Nephron (organoid): Measurements from ENCODE around the gene RFFL.

ENCODE experiments used
- H3K27ac Mint-ChIP-seq, 3 experiments: 2 replicates each; pipeline ENCODE4 v1.8.0; 2020; ENCODE audit warnings: mixed read lengths in 3 of 3, mild to moderate bottlenecking in 2 of 3, moderate library complexity in 1 of 3
- H3K27me3 Mint-ChIP-seq: 2 replicates; pipeline ENCODE4 v1.8.0; 2021; ENCODE audit warnings: low read depth, mild to moderate bottlenecking, moderate library complexity, mixed read lengths
- H3K36me3 Mint-ChIP-seq: 2 replicates; pipeline ENCODE4 v1.8.0; 2020; ENCODE audit warnings: low read depth, mixed read lengths
- H3K4me1 Mint-ChIP-seq: 2 replicates; pipeline ENCODE4 v1.8.0; 2020; ENCODE audit warnings: mixed read lengths
- H3K4me3 Mint-ChIP-seq, 3 experiments: 2 replicates each; pipeline ENCODE4 v1.8.0; 2020; ENCODE audit warnings: mild to moderate bottlenecking in 3 of 3, mixed read lengths in 3 of 3, moderate library complexity in 2 of 3
- H3K9me3 Mint-ChIP-seq: 2 replicates; pipeline ENCODE4 v1.8.0; 2020; ENCODE audit warnings: mixed read lengths
- TF ChIP-seq, protein P1 (sequence below), 3 experiments: fragments of 200-600 bp; sonication (generic); IDR thresholded peaks; one replicate each; pipeline ENCODE4 v1.5.0; 2021; ENCODE audit warnings: antibody characterized with exemption in 3 of 3; ENCODE audit not compliant: unreplicated experiment in 3 of 3

RFFL gene

DNA sequence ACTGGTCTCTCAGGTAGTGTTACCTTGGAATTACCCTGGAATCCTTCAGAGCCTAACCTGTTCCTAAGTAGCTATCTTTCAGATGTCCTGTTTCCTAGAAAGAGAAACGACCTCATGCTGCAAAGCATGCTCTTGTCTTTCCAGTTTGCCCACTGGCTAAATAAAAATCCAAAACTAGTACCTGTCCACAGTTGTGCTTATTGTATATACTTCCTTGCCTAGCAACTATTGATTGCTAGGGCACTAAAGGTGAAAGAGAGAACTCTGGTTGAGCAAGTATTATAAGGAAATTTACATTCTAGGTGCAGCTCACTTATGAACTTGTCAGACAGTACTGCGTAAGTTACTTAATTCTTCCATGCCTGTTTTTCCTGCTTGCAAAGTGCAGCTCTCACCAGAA is 44.7 kb downstream of the RFFL start:
- peaks cover 20% of the 10 kb centered on the region for H3K36me3 Mint-ChIP-seq

DNA sequence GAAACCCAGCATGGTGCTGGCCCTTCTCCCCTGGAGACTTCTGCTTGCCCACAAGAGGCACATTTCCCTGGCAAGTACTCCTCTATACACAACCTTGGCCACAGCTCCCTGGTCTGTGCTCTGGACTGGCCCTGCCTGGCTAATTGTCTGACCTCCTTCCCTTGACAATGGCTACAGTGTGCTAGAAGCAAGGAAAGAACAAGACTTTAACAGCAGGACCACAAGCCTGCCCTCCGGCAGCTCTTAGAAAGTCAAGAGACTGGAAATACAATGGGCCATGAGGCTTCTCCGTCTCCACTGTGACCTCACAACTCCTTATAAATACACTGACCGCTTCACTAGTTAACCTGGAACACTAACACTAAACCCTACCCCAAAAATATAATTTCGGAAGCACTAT is 46.5 kb downstream of the RFFL start:
- H3K9me3 Mint-ChIP-seq = no peaks in the 10 kb centered on the region
- no peak overlapping the region for H3K4me3 Mint-ChIP-seq
- H3K36me3 Mint-ChIP-seq = peaks cover 20% of the 10 kb centered on the region
- no peaks in the 10 kb centered on the region for H3K27me3 Mint-ChIP-seq
- H3K27ac Mint-ChIP-seq = no peak overlapping the region
- TF ChIP-seq, protein P1, sequence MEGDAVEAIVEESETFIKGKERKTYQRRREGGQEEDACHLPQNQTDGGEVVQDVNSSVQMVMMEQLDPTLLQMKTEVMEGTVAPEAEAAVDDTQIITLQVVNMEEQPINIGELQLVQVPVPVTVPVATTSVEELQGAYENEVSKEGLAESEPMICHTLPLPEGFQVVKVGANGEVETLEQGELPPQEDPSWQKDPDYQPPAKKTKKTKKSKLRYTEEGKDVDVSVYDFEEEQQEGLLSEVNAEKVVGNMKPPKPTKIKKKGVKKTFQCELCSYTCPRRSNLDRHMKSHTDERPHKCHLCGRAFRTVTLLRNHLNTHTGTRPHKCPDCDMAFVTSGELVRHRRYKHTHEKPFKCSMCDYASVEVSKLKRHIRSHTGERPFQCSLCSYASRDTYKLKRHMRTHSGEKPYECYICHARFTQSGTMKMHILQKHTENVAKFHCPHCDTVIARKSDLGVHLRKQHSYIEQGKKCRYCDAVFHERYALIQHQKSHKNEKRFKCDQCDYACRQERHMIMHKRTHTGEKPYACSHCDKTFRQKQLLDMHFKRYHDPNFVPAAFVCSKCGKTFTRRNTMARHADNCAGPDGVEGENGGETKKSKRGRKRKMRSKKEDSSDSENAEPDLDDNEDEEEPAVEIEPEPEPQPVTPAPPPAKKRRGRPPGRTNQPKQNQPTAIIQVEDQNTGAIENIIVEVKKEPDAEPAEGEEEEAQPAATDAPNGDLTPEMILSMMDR (IDR thresholded peaks at IDR 0.05; ENCODE audit: unreplicated experiment in 3 of 3) = no peak
- peaks cover 6% of the 10 kb centered on the region for H3K4me1 Mint-ChIP-seq

More for the DNA sequence above, 44.7 kb downstream of the RFFL start:
- no peak overlapping the region for H3K4me3 Mint-ChIP-seq
- H3K4me1 Mint-ChIP-seq = peaks cover 6% of the 10 kb centered on the region
- no peaks in the 10 kb centered on the region for H3K27me3 Mint-ChIP-seq
- no peak overlapping the region for H3K27ac Mint-ChIP-seq
- no peaks in the 10 kb centered on the region for H3K9me3 Mint-ChIP-seq
- TF ChIP-seq, protein P1 (IDR thresholded peaks at IDR 0.05; ENCODE audit: unreplicated experiment in 3 of 3) = no peak

DNA sequence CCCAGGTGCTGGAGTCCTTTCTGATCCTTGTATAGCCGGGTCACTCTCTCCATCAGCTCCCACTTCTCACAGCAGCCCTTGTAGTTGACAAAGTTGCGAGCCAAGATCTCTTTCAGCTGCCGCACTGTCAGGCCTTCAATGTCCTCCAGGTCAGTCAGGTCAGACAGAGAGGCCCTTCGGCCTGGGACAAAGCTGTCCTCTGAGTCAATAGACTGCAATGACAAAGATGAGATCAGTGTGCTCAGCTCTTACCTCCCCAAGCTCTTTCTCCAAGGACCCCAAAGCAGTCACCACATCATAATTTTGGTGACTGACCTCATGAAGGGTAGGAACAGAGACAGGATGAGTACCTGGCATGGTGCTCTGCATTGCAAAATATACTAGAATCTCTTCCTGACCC is 47.1 kb downstream of the RFFL start:
- Mint-ChIP-seq H3K27ac (no peak overlapping the region), H3K36me3 (peaks cover 25% of the 10 kb centered on the region), H3K4me1 (peaks cover 6% of the 10 kb centered on the region), H3K27me3 (no peaks in the 10 kb centered on the region), H3K9me3 (no peaks in the 10 kb centered on the region), H3K4me3 (no peak overlapping the region)
- TF ChIP-seq, protein P1 (IDR thresholded peaks at IDR 0.05; ENCODE audit: unreplicated experiment in 3 of 3) = no peak

DNA sequence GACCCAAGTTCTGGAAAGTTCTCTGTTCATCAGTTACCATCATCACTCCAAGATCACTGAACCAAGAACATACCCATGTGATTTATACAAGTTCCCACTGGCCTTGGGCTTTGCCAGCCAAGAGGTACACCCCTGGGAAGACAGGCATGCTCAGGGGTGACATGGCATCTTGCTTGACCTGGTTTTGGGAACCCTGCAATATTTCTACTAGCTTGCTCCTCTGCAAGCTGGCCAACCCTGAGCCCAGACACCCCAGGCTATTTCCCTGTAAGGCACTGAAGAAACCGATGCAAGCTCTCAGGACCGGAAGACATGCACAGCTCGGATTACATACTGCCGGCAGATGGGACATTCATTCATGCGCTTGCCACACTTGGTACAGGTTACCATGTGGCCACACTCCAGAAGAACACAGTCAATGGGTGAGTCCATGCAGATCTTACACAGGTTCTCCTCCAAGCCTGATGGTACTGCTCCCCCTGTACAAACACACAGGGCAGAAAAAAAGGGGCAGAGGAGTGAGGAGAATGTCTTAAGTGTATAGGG is 51.8 kb downstream of the RFFL start:
- H3K4me1 Mint-ChIP-seq = no peaks in the 10 kb centered on the region

DNA sequence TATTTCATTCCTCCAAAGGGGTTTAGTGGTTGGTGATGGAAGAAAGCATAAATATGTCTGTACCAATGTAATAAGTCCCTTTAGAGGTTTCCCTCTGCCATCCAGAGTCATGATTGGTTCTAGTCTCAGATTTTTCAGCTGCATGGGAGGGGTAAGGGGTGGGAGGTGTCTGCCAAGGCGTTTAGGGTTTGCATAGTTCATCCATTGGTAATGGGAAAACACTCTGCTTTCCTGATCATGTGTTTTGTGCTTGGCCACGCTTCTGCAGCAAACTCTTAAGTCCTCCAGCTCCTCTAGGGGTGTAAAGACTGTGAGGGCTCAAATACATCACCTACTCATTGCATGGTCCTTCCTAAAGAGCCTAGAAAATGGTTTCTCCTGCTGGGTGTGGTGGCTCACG is 53.4 kb downstream of the RFFL start:
- TF ChIP-seq, protein P1 (IDR thresholded peaks at IDR 0.05; ENCODE audit: unreplicated experiment in 3 of 3) = no peak
- H3K27me3 Mint-ChIP-seq = no peaks in the 10 kb centered on the region
- no peaks in the 10 kb centered on the region for H3K9me3 Mint-ChIP-seq
- no peak overlapping the region for H3K27ac Mint-ChIP-seq
- H3K36me3 Mint-ChIP-seq = peaks cover 44% of the 10 kb centered on the region
- no peak overlapping the region for H3K4me3 Mint-ChIP-seq
- no peaks in the 10 kb centered on the region for H3K4me1 Mint-ChIP-seq

More for the DNA sequence above, 51.8 kb downstream of the RFFL start:
- Mint-ChIP-seq H3K27ac (no peak overlapping the region), H3K27me3 (no peaks in the 10 kb centered on the region), H3K36me3 (peaks cover 46% of the 10 kb centered on the region), H3K4me3 (no peak overlapping the region), H3K9me3 (no peaks in the 10 kb centered on the region)
- TF ChIP-seq, protein P1 (IDR thresholded peaks at IDR 0.05; ENCODE audit: unreplicated experiment in 3 of 3) = no peak

DNA sequence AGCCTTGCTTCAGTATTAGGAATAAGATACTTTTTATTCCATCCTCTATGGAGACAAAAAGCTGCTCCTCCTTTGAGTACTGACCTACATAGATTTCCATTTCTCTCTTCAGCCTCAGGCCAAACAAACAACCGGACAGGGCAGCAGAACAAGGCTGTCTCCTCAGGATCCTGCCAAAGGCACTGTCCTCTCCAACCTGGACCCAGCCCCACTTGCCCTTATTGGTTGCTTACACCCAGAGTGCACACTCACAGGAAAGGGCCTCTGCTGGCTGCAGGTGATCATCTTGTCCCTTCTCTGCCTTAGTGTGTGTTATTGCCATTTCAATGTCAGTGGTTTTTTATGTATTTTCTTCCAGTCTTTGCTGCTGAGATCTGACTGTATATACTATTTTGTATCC is 56.5 kb downstream of the RFFL start:
- H3K9me3 Mint-ChIP-seq = no peaks in the 10 kb centered on the region

More for the DNA sequence above, 56.5 kb downstream of the RFFL start:
- Mint-ChIP-seq H3K4me1 (no peaks in the 10 kb centered on the region), H3K4me3 (no peak overlapping the region), H3K27me3 (no peaks in the 10 kb centered on the region), H3K27ac (no peak overlapping the region), H3K36me3 (peaks cover 69% of the 10 kb centered on the region)
- TF ChIP-seq, protein P1 (IDR thresholded peaks at IDR 0.05; ENCODE audit: unreplicated experiment in 3 of 3) = no peak
